HepG2 (cell line): ENCODE results near the gene FFAR1. TPM values are rescaled to one million over a fixed set of nuclear protein-coding genes. Genes with fewer than 3 reads are reported as not detected.
A peak's percentile ranks its signal among the peaks of the same experiment; 100 is the strongest.

Source experiments
- AGO2 ChIP-seq: fragments of 200-400 bp; formaldehyde crosslinking; optimal IDR thresholded peaks from 2 replicates; pipeline ENCODE3; 2017; ENCODE audit warnings: mild to moderate bottlenecking, low read depth, low read length, moderate library complexity
- ARID5B ChIP-seq: IDR thresholded peaks from 2 replicates; pipeline ENCODE4 v1.4.0; 2020; ENCODE audit warnings: mild to moderate bottlenecking, missing genetic modification reagents
- ARNTL ChIP-seq: sonication (generic); formaldehyde crosslinking; IDR thresholded peaks from 2 replicates; pipeline ENCODE4 v1.4.0; 2020; ENCODE audit warnings: mild to moderate bottlenecking, missing genetic modification reagents
- ATF4 ChIP-seq, 2 experiments: fragments of 450-650 bp in 1 of 2; sonication (generic) in 1 of 2; formaldehyde crosslinking; IDR thresholded peaks; 2 replicates each; pipeline versions ENCODE4 v1.5.0 to v1.8.0; 2020 to 2022; ENCODE audit warnings: mild to moderate bottlenecking in 1 of 2, missing genetic modification reagents in 1 of 2
- ATM ChIP-seq: fragments of 450-650 bp; IDR thresholded peaks from 2 replicates; pipeline ENCODE4 v1.7.1; 2017; ENCODE audit warnings: mild to moderate bottlenecking, borderline replicate concordance
- EP300 ChIP-seq, 3 experiments: sonication (generic) in 1 of 3; formaldehyde crosslinking in 1 of 3; IDR thresholded peaks; 2 replicates each; pipeline versions ENCODE4 v1.5.1 to v1.6.1; 2011 to 2020; ENCODE audit warnings: low read depth in 2 of 3, low read length in 2 of 3, borderline replicate concordance in 1 of 3, improper control_type of control experiment in 1 of 3, mild to moderate bottlenecking in 1 of 3, missing genetic modification reagents in 1 of 3, moderate library complexity in 1 of 3
- GFI1 ChIP-seq: sonication (generic); formaldehyde crosslinking; IDR thresholded peaks from 2 replicates; pipeline ENCODE4 v1.5.0; 2020; ENCODE audit warnings: missing genetic modification reagents, mild to moderate bottlenecking, borderline replicate concordance
- LCORL ChIP-seq, 2 experiments: fragments of 450-650 bp in 1 of 2; sonication (generic) in 1 of 2; formaldehyde crosslinking in 1 of 2; IDR thresholded peaks; 2 replicates each; pipeline versions ENCODE4 v1.5.0 to v1.6.1; 2017 to 2020; ENCODE audit warnings: antibody characterized with exemption in 1 of 2, missing genetic modification reagents in 1 of 2
- MEIS2 ChIP-seq: sonication (generic); formaldehyde crosslinking; IDR thresholded peaks from 2 replicates; pipeline ENCODE4 v1.9.0; 2021; ENCODE audit warnings: mild to moderate bottlenecking, missing genetic modification reagents
- MTF1 ChIP-seq: sonication (generic); formaldehyde crosslinking; IDR thresholded peaks from 2 replicates; pipeline ENCODE4 v1.5.0; 2020; ENCODE audit warnings: missing genetic modification reagents
- NCOA2 ChIP-seq: sonication (generic); formaldehyde crosslinking; IDR thresholded peaks from 2 replicates; pipeline ENCODE4 v1.8.0; 2022; ENCODE audit warnings: inconsistent platforms
- NPAS2 ChIP-seq: sonication (generic); formaldehyde crosslinking; IDR thresholded peaks from 2 replicates; pipeline ENCODE4 v1.8.0; 2022; ENCODE audit warnings: mild to moderate bottlenecking, missing genetic modification reagents, borderline replicate concordance
- RBM22 ChIP-seq: fragments of 200-400 bp; formaldehyde crosslinking; optimal IDR thresholded peaks from 2 replicates; pipeline ENCODE3; 2017; ENCODE audit warnings: mild to moderate bottlenecking, low read length, moderate library complexity
- SOX13 ChIP-seq, 3 experiments: fragments of 450-650 bp in 1 of 3; sonication (generic) in 1 of 3; formaldehyde crosslinking in 1 of 3; IDR thresholded peaks in 2 of 3; conservative IDR thresholded peaks in 1 of 3; 2 replicates each; pipeline versions ENCODE4 v1.5.0 to v1.6.1; 2016 to 2020; ENCODE audit warnings: antibody characterized with exemption in 1 of 3, mild to moderate bottlenecking in 1 of 3, missing compliant biosample characterization in 1 of 3, missing genetic modification reagents in 1 of 3, moderate library complexity in 1 of 3
- TBX3 ChIP-seq: fragments of 450-650 bp; IDR thresholded peaks from 2 replicates; pipeline ENCODE4 v1.6.1; 2017; ENCODE audit warnings: antibody characterized with exemption, mild to moderate bottlenecking, inconsistent platforms, borderline replicate concordance
- THRA ChIP-seq: sonication (generic); formaldehyde crosslinking; IDR thresholded peaks from 2 replicates; pipeline ENCODE4 v1.4.0; 2020; ENCODE audit warnings: missing genetic modification reagents, borderline replicate concordance
- U2AF1 ChIP-seq: fragments of 200-400 bp; formaldehyde crosslinking; optimal IDR thresholded peaks from 2 replicates; pipeline ENCODE3; 2017; ENCODE audit warnings: mild to moderate bottlenecking, low read depth, low read length
- ZBTB20 ChIP-seq: sonication (generic); formaldehyde crosslinking; IDR thresholded peaks from 2 replicates; pipeline ENCODE4 v1.8.1; 2023; ENCODE audit warnings: missing genetic modification reagents, low read depth, mild to moderate bottlenecking, borderline replicate concordance
- ZMYM4 ChIP-seq: sonication (generic); formaldehyde crosslinking; IDR thresholded peaks from 2 replicates; pipeline ENCODE4 v1.8.1; 2023; ENCODE audit warnings: mild to moderate bottlenecking, missing genetic modification reagents
- ZNF296 ChIP-seq: sonication (generic); formaldehyde crosslinking; conservative IDR thresholded peaks from 2 replicates; pipeline ENCODE4 v1.5.0; 2020; ENCODE audit warnings: mild to moderate bottlenecking, missing genetic modification reagents
- ZNF772 ChIP-seq: sonication (generic); formaldehyde crosslinking; IDR thresholded peaks from 2 replicates; pipeline ENCODE4 v1.5.0; 2020; ENCODE audit warnings: mild to moderate bottlenecking, missing genetic modification reagents
- ZNF816 ChIP-seq: sonication (generic); formaldehyde crosslinking; IDR thresholded peaks from 2 replicates; pipeline ENCODE4 v1.8.0; 2022; ENCODE audit warnings: missing genetic modification reagents, mild to moderate bottlenecking, borderline replicate concordance
- polyA plus RNA-seq, 8 experiments: library from polyadenylated mRNA; depleted of rRNA in 3 of 8; stranded (reverse) in 7 of 8; unstranded in 1 of 8; fragments of >200 nt; fragmentation: Illumina TruSeq in 4 of 8; extraction: Trizol in 4 of 8; gene quantifications; 2 replicates each; pipeline versions ENCODE4 v1.2.1 to v1.2.3, GENCODE V29; 2011 to 2016; ENCODE audit warnings: low read depth in 4 of 8, missing spikeins in 1 of 8, mixed read lengths in 1 of 8; ENCODE audit not compliant: insufficient read depth in 1 of 8
- total RNA-seq, 5 experiments: library from RNA; depleted of rRNA; stranded (reverse); fragments of >200 nt; fragmentation: Illumina TruSeq; extraction: Trizol; gene quantifications; 2 replicates each; pipeline ENCODE4 v1.2.3, GENCODE V29; 2016; ENCODE audit warnings: low read depth in 1 of 5

The FFAR1 gene
- total and polyA plus RNA-seq, 2 of the 13 experiments (the other 11 are each of a cell fraction or from before 2014, with no cell fraction given) = not detected

GRCh38 chr19:35389192-35389861 lies 41.6 kb downstream of the FFAR1 start (continued):
- TF ChIP-seq ARID5B (CRISPR knock-in tag) = peak; percentile 64
- TF ChIP-seq ZNF296 (CRISPR knock-in tag) = no peak
- TF ChIP-seq ARNTL (CRISPR knock-in tag) = peak; percentile 67; the same call in 1 of the 2 replicates
- no peak for TF ChIP-seq SOX13 (IDR thresholded peaks at IDR 0.05)
- TF ChIP-seq SOX13 (CRISPR knock-in tag; conservative IDR thresholded peaks at IDR 0.05 in 1 of 2, IDR thresholded peaks at IDR 0.05 in 1 of 2) = peak in 1 of 2 experiments; percentile 40; a peak in 1 of 4 replicates
- TF ChIP-seq ATM = no peak
- 0 out of 2 replicates have a peak, but pooled peaks have one; percentile 48 for TF ChIP-seq NCOA2 (CRISPR knock-in tag)
- TF ChIP-seq GFI1 = peak; percentile 89
- no peak for TF ChIP-seq NPAS2 (CRISPR knock-in tag)
- no peak for TF ChIP-seq AGO2
- peak; percentile 44; the same call in 1 of the 2 replicates for TF ChIP-seq ZMYM4 (CRISPR knock-in tag)
- TF ChIP-seq ZNF772 (CRISPR knock-in tag) = no peak
- TF ChIP-seq ATF4 (CRISPR knock-in tag; IDR thresholded peaks at IDR 0.05) = 0 out of 4 replicates have a peak, but pooled peaks of 1 of the 2 experiments have one; percentile 21
- no peak for TF ChIP-seq LCORL (IDR thresholded peaks at IDR 0.05)
- peak; percentile 77 for TF ChIP-seq LCORL (CRISPR knock-in tag; IDR thresholded peaks at IDR 0.05)
- no peak for TF ChIP-seq U2AF1
- TF ChIP-seq EP300 (IDR thresholded peaks at IDR 0.05; ENCODE audit: low read depth in 2 of 2, low read length in 2 of 2) = peak in 1 of 2 experiments; percentile 71; a peak in 2 of 4 replicates
- no peak for TF ChIP-seq EP300 (CRISPR knock-in tag; IDR thresholded peaks at IDR 0.05; ENCODE audit: borderline replicate concordance)
- peak; percentile 41; the same call in 1 of the 2 replicates for TF ChIP-seq TBX3
- no peak for TF ChIP-seq MTF1 (CRISPR knock-in tag)
- TF ChIP-seq ZBTB20 = peak; percentile 36; the same call in 1 of the 2 replicates
- TF ChIP-seq ZNF816 (CRISPR knock-in tag) = 0 out of 2 replicates have a peak, but pooled peaks have one; percentile 44
- TF ChIP-seq RBM22 = no peak
- TF ChIP-seq THRA (CRISPR knock-in tag) = peak; percentile 76; the same call in 1 of the 2 replicates
- 0 out of 2 replicates have a peak, but pooled peaks have one; percentile 21 for TF ChIP-seq MEIS2 (CRISPR knock-in tag)
